Mesendoderm (in vitro differentiated cells): ENCODE measurements around the gene CRYL1.

Source experiments
- DNase-seq: peaks from one replicate; pipeline ENCODE4 v3.0.0; 2013
- H2AK5ac ChIP-seq: 2 replicates; pipeline ENCODE4 v1.6.1; 2013; ENCODE audit warnings: low read length, inconsistent platforms
- H2BK120ac ChIP-seq: 2 replicates; pipeline ENCODE4 v1.6.1; 2013; ENCODE audit warnings: low read depth, mild to moderate bottlenecking, low read length, moderate library complexity, mixed read lengths
- H2BK15ac ChIP-seq: replicated peaks from 2 replicates; pipeline ENCODE4 v1.6.1; 2013; ENCODE audit warnings: low read depth, mild to moderate bottlenecking, moderate library complexity
- H2BK5ac ChIP-seq: 2 replicates; pipeline ENCODE4 v1.6.1; 2013; ENCODE audit warnings: low read length, inconsistent platforms
- H3K18ac ChIP-seq: 2 replicates; pipeline ENCODE4 v1.6.1; 2013; ENCODE audit warnings: mild to moderate bottlenecking, low read length, mixed read lengths
- H3K23ac ChIP-seq: one replicate; pipeline ENCODE4 v1.6.1; 2013; ENCODE audit warnings: low read length
- H3K27ac ChIP-seq: 2 replicates; pipeline ENCODE4 v1.5.1; 2013; ENCODE audit warnings: low read depth, mild to moderate bottlenecking, inconsistent platforms, low read length, moderate library complexity
- H3K27me3 ChIP-seq: 2 replicates; pipeline ENCODE4 v1.6.1; 2013; ENCODE audit warnings: low read length, control low read depth, mild to moderate bottlenecking, inconsistent platforms; ENCODE audit not compliant: insufficient read depth, poor library complexity
- H3K36me3 ChIP-seq: 2 replicates; pipeline ENCODE4 v1.6.1; 2013; ENCODE audit warnings: low read length, inconsistent platforms; ENCODE audit not compliant: control insufficient read depth, insufficient read depth
- H3K4ac ChIP-seq: one replicate; pipeline ENCODE4 v1.6.1; 2013; ENCODE audit warnings: low read depth, mild to moderate bottlenecking, low read length, moderate library complexity
- H3K4me1 ChIP-seq: 2 replicates; pipeline ENCODE4 v1.6.1; 2013; ENCODE audit warnings: low read depth, low read length, inconsistent platforms; ENCODE audit not compliant: control insufficient read depth
- H3K4me2 ChIP-seq: 2 replicates; pipeline ENCODE4 v1.6.1; 2013; ENCODE audit warnings: low read length
- H3K4me3 ChIP-seq: 2 replicates; pipeline ENCODE4 v1.5.1; 2013; ENCODE audit warnings: mild to moderate bottlenecking, low read length
- H3K56ac ChIP-seq: one replicate; pipeline ENCODE4 v1.6.1; 2013; ENCODE audit warnings: low read length
- H3K79me1 ChIP-seq: 2 replicates; pipeline ENCODE4 v1.6.1; 2013; ENCODE audit warnings: low read length, inconsistent platforms
- H3K79me2 ChIP-seq: 2 replicates; pipeline ENCODE4 v1.6.1; 2013; ENCODE audit warnings: mild to moderate bottlenecking, low read length; ENCODE audit not compliant: control insufficient read depth, insufficient read depth
- H3K9ac ChIP-seq: 2 replicates; pipeline ENCODE4 v1.6.1; 2013; ENCODE audit warnings: low read length, inconsistent platforms
- H4K5ac ChIP-seq: one replicate; pipeline ENCODE4 v1.6.1; 2013; ENCODE audit warnings: low read length
- H4K8ac ChIP-seq: one replicate; pipeline ENCODE4 v1.6.1; 2013; ENCODE audit warnings: low read depth, mild to moderate bottlenecking, control low read depth, low read length, moderate library complexity
- WGBS: extraction: QIAGEN DNeasy Blood & Tissue Kit; methylation state at CpG from one replicate; pipeline ENCODE4 v1.1.7; 2013; ENCODE audit warnings: low lambda C conversion rate, missing lambda C conversion rate; ENCODE audit not compliant: insufficient coverage; ENCODE audit errors: extremely low coverage; 5-methylcytosine and 5-hydroxymethylcytosine counted together

CRYL1 gene

GRCh38 chr13:20359335-20359734 is 166.3 kb downstream of the CRYL1 start:
- Histone ChIP-seq H3K9ac (no peak overlapping the region), H3K27me3 (no peaks in the 10 kb centered on the region), H2BK120ac (no peak overlapping the region), H3K23ac (no peak overlapping the region), H3K4ac (no peak overlapping the region), H3K79me1 (no peaks in the 10 kb centered on the region), H3K79me2 (no peaks in the 10 kb centered on the region), H2AK5ac (no peak overlapping the region), H3K56ac (no peak overlapping the region), H3K4me3 (no peak overlapping the region), H4K5ac (no peak overlapping the region), H2BK5ac (no peak overlapping the region), H4K8ac (no peak overlapping the region), H3K36me3 (no peaks in the 10 kb centered on the region), H2BK15ac (no peak overlapping the region), H3K27ac (no peak overlapping the region), H3K18ac (no peak overlapping the region), H3K4me1 (no peaks in the 10 kb centered on the region), H3K4me2 (no peak overlapping the region)
- WGBS, result no CpG with 5 or more reads among the region's 5 CpGs
- DNase-seq, result no peak

GRCh38 chr13:20358022-20358421 is 167.6 kb downstream of the CRYL1 start:
- Histone ChIP-seq H2BK5ac (no peak overlapping the region), H3K9ac (no peak overlapping the region), H3K4ac (no peak overlapping the region), H3K79me1 (no peaks in the 10 kb centered on the region), H2BK120ac (no peak overlapping the region), H3K79me2 (no peaks in the 10 kb centered on the region), H2BK15ac (no peak overlapping the region), H3K27ac (no peak overlapping the region), H3K18ac (no peak overlapping the region), H3K23ac (no peak overlapping the region), H4K8ac (no peak overlapping the region), H3K4me3 (no peak overlapping the region), H3K56ac (peak overlapping the region; percentile 5), H4K5ac (no peak overlapping the region), H2AK5ac (no peak overlapping the region), H3K27me3 (no peaks in the 10 kb centered on the region), H3K4me1 (no peaks in the 10 kb centered on the region), H3K36me3 (no peaks in the 10 kb centered on the region), H3K4me2 (no peak overlapping the region)
- no CpG with 5 or more reads among the region's 8 CpGs for WGBS
- DNase-seq, result no peak

- no peak overlapping the region for H2AK5ac ChIP-seq
- no peak for DNase-seq
Observed at GRCh38 chr13:20356444-20356843, 169.2 kb downstream of the CRYL1 start.

DNA sequence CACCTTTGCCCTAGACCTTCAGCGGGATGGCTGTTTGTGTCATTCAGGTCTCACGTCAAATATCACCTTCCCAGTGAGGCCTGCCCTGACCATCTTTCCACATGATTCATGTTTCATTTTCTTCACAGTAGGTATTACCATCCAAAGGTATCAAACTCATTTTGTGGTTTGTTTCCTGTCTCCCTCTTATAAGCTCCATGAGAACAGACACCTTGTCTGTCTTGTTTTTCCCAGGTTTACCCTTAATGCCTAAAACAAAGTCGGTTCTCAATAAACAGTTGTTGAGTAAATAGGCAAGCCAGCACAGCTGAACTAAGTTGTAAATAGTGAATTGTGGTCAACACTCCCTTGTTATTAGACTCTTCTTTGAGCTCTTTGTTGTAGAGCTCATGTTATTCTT is 170.9 kb downstream of the CRYL1 start:
- no peak overlapping the region for H3K56ac ChIP-seq
- WGBS, result no CpG with 5 or more reads among the region's 3 CpGs
- H4K5ac ChIP-seq, result no peak overlapping the region

More at GRCh38 chr13:20356444-20356843, 169.2 kb downstream of the CRYL1 start:
- no peak overlapping the region for H4K8ac ChIP-seq
- no peak overlapping the region for H2BK15ac ChIP-seq
- no peak overlapping the region for H3K4ac ChIP-seq
- no peaks in the 10 kb centered on the region for H3K36me3 ChIP-seq
- no peak overlapping the region for H3K27ac ChIP-seq
- H2BK120ac ChIP-seq, result no peak overlapping the region
- H4K5ac ChIP-seq, result no peak overlapping the region
- H3K9ac ChIP-seq, result no peak overlapping the region
- H3K4me2 ChIP-seq, result no peak overlapping the region
- H3K4me1 ChIP-seq, result no peaks in the 10 kb centered on the region
- no peaks in the 10 kb centered on the region for H3K79me2 ChIP-seq
- no CpG with 5 or more reads among the region's 7 CpGs for WGBS
- H3K23ac ChIP-seq, result no peak overlapping the region
- no peak overlapping the region for H3K4me3 ChIP-seq
- H3K27me3 ChIP-seq, result no peaks in the 10 kb centered on the region
- no peak overlapping the region for H3K56ac ChIP-seq
- no peak overlapping the region for H3K18ac ChIP-seq
- H2BK5ac ChIP-seq, result no peak overlapping the region
- no peaks in the 10 kb centered on the region for H3K79me1 ChIP-seq

GRCh38 chr13:20353973-20354372 is 171.7 kb downstream of the CRYL1 start:
- no peak overlapping the region for H3K4me3 ChIP-seq
- no peak overlapping the region for H2BK120ac ChIP-seq
- WGBS, result no CpG with 5 or more reads among the region's 2 CpGs

More for the DNA sequence above, 170.9 kb downstream of the CRYL1 start:
- Histone ChIP-seq H2AK5ac (no peak overlapping the region), H3K4ac (no peak overlapping the region), H4K8ac (no peak overlapping the region), H3K4me2 (no peak overlapping the region), H2BK5ac (no peak overlapping the region), H3K18ac (no peak overlapping the region), H2BK120ac (no peak overlapping the region), H3K36me3 (no peaks in the 10 kb centered on the region), H3K79me1 (no peaks in the 10 kb centered on the region), H3K23ac (no peak overlapping the region), H3K79me2 (no peaks in the 10 kb centered on the region), H2BK15ac (no peak overlapping the region), H3K27me3 (no peaks in the 10 kb centered on the region), H3K27ac (no peak overlapping the region), H3K9ac (no peak overlapping the region), H3K4me1 (no peaks in the 10 kb centered on the region), H3K4me3 (no peak overlapping the region)
- no peak for DNase-seq

More at GRCh38 chr13:20353973-20354372, 171.7 kb downstream of the CRYL1 start:
- Histone ChIP-seq H3K23ac (no peak overlapping the region), H3K79me2 (no peaks in the 10 kb centered on the region), H3K56ac (no peak overlapping the region), H2AK5ac (no peak overlapping the region), H3K27me3 (no peaks in the 10 kb centered on the region), H4K8ac (no peak overlapping the region), H2BK15ac (no peak overlapping the region), H3K36me3 (no peaks in the 10 kb centered on the region), H2BK5ac (no peak overlapping the region), H3K9ac (no peak overlapping the region), H3K79me1 (no peaks in the 10 kb centered on the region), H3K18ac (no peak overlapping the region), H3K4ac (no peak overlapping the region), H3K27ac (no peak overlapping the region), H3K4me2 (no peak overlapping the region), H4K5ac (no peak overlapping the region), H3K4me1 (no peaks in the 10 kb centered on the region)
- DNase-seq, result no peak
